ENCODE measurements around the gene TMC2. TPM values are rescaled to one million over a fixed set of nuclear protein-coding genes. Genes with fewer than 3 reads are reported as not detected.

The TMC2 gene
- total RNA-seq, 1 donor, result not detected

DNA sequence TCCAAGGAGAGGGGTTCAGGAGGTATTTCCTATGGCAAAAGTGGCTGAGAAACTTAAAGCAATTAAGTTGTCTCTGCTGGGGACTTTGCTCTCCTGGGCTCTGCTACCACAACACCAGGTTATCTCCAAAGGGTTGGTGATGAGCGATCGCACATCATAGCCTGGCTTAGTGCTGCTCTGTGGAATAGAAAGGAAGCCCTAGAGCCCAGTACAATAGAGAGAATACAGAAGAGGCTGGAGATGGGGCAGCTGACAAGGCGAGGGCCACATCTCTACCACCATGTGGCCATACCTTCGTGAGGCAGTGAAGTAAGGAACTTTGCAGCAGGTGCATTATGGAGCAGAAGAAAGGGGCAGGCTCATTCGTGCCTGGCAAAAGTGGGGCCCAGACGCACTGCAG lies 8.6 kb upstream of the TMC2 start:
- TF ChIP-seq, protein P1, sequence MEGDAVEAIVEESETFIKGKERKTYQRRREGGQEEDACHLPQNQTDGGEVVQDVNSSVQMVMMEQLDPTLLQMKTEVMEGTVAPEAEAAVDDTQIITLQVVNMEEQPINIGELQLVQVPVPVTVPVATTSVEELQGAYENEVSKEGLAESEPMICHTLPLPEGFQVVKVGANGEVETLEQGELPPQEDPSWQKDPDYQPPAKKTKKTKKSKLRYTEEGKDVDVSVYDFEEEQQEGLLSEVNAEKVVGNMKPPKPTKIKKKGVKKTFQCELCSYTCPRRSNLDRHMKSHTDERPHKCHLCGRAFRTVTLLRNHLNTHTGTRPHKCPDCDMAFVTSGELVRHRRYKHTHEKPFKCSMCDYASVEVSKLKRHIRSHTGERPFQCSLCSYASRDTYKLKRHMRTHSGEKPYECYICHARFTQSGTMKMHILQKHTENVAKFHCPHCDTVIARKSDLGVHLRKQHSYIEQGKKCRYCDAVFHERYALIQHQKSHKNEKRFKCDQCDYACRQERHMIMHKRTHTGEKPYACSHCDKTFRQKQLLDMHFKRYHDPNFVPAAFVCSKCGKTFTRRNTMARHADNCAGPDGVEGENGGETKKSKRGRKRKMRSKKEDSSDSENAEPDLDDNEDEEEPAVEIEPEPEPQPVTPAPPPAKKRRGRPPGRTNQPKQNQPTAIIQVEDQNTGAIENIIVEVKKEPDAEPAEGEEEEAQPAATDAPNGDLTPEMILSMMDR (IDR thresholded peaks at IDR 0.05; ENCODE audit: insufficient read depth, low read length), result no peak
- H3K4me3 ChIP-seq (ENCODE audit: low read depth, low read length), result no peak overlapping the region
- DNase-seq (ENCODE audit: low read depth), result no peak

DNA sequence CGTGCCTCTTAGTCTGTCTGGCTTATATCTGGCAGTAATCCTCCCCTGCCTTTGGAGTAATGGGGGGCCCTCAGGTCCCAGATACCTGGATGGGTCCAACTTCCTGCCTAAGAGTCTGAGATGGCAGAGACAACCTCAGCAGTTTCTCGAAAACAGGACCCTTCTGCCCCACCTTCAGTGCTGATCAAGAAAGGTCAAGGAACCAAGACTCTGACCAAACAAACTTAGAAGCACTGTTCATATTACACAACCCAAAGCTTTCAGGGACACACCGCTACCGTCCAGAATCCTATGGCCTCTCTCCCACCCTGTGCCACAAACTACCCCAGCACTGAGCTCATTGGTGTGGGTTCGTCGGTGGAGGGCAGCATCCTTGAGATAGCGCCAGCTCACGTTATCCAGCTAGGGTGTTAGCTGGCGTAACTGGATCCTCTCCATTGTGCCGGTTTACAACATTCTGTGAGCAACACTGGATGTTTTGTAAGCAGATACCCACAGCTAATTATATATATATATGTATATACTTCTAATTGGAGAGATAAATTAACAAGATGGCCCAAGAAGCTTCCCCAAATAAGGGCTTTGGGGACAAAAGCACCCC lies 7.6 kb upstream of the TMC2 start:
- DNase-seq (ENCODE audit: low read depth), result no peak
- H3K4me3 ChIP-seq (ENCODE audit: low read depth, low read length), result no peak overlapping the region
- TF ChIP-seq, protein P1 (IDR thresholded peaks at IDR 0.05; ENCODE audit: insufficient read depth, low read length), result no peak

DNA sequence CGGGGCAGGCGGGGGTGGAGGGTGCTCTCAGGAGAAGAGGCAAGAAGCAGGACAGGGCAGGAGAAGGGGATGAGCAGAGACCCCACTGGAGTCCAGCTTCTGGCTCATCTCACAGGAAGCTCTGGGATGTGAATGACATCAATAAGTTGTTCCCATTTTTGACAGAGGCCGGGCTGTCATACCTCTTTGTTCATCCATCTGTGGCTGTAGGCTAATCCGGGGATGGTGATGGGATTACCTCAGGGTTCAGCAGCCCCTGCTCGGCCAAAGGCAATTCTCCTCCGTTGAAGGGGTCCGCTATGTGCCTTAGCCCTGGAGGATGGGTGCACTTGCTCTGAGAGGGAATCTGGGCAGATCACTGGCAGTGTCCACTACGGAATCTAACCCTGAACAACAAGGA lies 3.3 kb upstream of the TMC2 start:
- no peak for DNase-seq (ENCODE audit: low read depth)
- TF ChIP-seq, protein P1 (IDR thresholded peaks at IDR 0.05; ENCODE audit: insufficient read depth, low read length), result no peak
- no peak overlapping the region for H3K4me3 ChIP-seq (ENCODE audit: low read depth, low read length)

DNA sequence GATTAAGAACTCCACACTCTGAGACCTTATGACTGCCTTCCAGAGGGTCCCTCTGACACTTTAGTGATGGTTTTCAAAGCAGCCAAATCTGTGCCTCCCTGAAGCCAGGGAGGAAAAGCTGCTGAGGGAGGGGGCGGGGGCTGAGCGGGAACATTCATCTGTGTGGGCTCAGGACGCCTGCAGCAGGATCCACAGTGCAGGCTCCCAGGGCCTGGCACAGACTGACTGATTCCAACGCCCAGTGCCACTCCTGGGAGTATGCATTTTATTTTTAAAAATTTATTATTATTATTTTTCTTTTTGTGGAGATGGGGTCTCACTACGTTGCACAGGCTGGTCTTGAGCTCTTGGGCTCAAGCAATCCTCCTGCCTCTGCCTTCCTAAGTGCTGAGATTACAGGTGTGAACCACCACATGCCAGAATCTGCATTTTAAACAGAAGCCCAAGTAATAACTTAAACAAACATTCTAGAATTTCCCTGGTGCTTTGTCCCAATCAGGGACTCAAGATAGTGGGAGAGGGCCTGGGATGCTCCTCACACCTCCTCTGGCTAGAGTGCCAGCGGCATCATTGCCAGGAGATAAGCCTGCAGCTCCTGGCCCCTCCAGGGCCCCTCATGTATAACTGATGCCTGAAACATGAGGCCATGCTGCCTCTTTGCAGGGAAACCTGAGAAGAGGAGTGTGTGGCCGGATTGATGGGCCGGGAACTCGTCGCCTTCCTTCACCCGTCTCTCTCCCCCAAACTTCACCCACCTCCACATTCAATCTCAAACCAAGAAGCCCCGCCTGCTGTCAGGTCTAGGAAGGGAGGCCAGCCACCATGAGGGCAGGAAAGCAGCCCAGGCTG lies 438 bp upstream of the TMC2 start:
- TF ChIP-seq, protein P1 (IDR thresholded peaks at IDR 0.05; ENCODE audit: insufficient read depth, low read length), result no peak
- DNase-seq (ENCODE audit: low read depth), result no peak

DNA sequence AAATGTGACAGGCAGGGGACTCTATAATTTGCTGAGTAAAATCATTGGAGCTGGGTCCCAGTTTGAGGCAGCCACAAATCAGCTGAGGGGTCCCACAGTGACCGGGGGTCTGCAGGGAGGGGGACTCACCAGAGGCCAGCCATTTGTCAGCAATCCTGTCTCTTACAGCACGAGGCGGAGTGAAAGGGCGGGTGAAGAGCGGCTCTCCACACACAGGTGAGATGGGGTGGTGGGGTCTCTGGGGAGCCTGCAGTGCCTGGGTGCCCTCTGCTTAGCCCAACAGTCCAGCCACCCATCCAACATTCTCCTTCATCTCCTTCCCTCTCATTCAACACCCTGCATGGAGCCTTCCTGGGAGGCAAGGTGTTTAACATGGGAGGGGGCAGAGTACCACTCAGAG lies 728 bp downstream of the TMC2 start:
- DNase-seq (ENCODE audit: low read depth), result no peak
- TF ChIP-seq, protein P1 (IDR thresholded peaks at IDR 0.05; ENCODE audit: insufficient read depth, low read length), result no peak
- H3K4me3 ChIP-seq (ENCODE audit: low read depth, low read length), result no peak overlapping the region

More for the DNA sequence above, 438 bp upstream of the TMC2 start:
- H3K4me3 ChIP-seq (ENCODE audit: low read depth, low read length), result no peak overlapping the region

DNA sequence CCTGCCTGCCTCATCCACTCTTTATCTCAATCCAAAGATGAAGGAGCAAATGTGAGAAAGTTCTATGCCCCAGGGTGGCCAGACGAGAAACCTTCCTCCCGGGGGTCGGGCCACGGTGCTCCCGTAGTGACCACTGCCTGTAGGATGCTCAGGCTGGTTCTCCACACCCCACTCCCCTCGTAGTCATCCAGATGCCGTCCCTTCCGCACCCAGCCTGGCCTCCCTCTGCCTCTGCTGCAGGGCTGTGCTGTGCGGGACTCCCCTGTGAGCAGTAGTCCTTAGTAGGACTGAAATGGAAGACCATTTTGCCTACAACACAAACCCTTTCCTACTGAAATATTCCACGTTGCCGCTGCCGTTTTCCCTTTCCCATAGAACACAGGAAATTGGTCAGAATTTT lies 2.0 kb downstream of the TMC2 start:
- TF ChIP-seq, protein P1 (IDR thresholded peaks at IDR 0.05; ENCODE audit: insufficient read depth, low read length), result no peak
- no peak for DNase-seq (ENCODE audit: low read depth)
- no peak overlapping the region for H3K4me3 ChIP-seq (ENCODE audit: low read depth, low read length)

Data from fibroblast of the aortic adventitia (primary cell).